ENCODE data around the gene RPL13A. TPM values are rescaled to one million over a fixed set of nuclear protein-coding genes. Genes with fewer than 3 reads are reported as not detected.
"Not testable (repeated sequence)": the region's sequence is repeated elsewhere in the genome, so short reads cannot be mapped to it uniquely, and the experiment has no call there.

The RPL13A gene
- total and polyA plus RNA-seq, 4 donors: 1,716 to 4,797 (median 2,674) TPM

GRCh38 chr19:49451430-49452181 lies 35.8 kb upstream of the RPL13A start, which contains the start of gene PIH1D1:
Gene PIH1D1 (minus strand): TSS chr19:49451814. CDS start chr19:49451574, 240 bp downstream.
- no peaks in the 10 kb centered on the region for H3K4me1 ChIP-seq (ENCODE audit: control insufficient read depth in 1 of 2, insufficient read depth in 2 of 2, low read length in 2 of 2)
- no peaks in the 10 kb centered on the region for H3K36me3 ChIP-seq (ENCODE audit: control insufficient read depth in 1 of 2, insufficient read depth in 2 of 2, low read length in 1 of 2)
- peak within 1 kb of the TSS; percentile 33 to 77 for H3K27ac ChIP-seq (ENCODE audit: low read depth in 1 of 2, low read length in 2 of 2)
- peak within 1 kb of the TSS; percentile 19 to 63 for H3K4me3 ChIP-seq (ENCODE audit: low read length in 2 of 2)
- intact Hi-C loops (cut with DNase I): loop anchor here in 1 of 2 donors (2.0 kb wide), 1 partner anchor 89 kb away; the partner anchor contains the start of genes DKKL1 and TEAD2
- no peaks in the 10 kb centered on the region for H3K27me3 ChIP-seq (ENCODE audit: control insufficient read depth in 1 of 2, insufficient read depth in 2 of 2, low read length in 1 of 2)
- 1% methylated on average over 42 of the region's 42 CpGs for WGBS, 2 donors
- DNase-seq: peak; percentile 97 to 98
- peak; percentile 86 for ATAC-seq (ENCODE audit: low FRiP score)
- H3K9me3 ChIP-seq (ENCODE audit: control insufficient read depth, low read length): no peaks in the 10 kb centered on the region

- Histone ChIP-seq H3K27ac (ENCODE audit: low read depth in 1 of 2, low read length in 2 of 2) (peak within 1 kb of the TSS; percentile 64 to 75), H3K4me1 (ENCODE audit: control insufficient read depth in 1 of 2, insufficient read depth in 2 of 2, low read length in 2 of 2) (no peaks in the 10 kb centered on the region), H3K4me3 (ENCODE audit: low read length in 2 of 2) (peak within 1 kb of the TSS; percentile 7 to 16), H3K36me3 (ENCODE audit: control insufficient read depth in 1 of 2, insufficient read depth in 2 of 2, low read length in 1 of 2) (no peaks in the 10 kb centered on the region), H3K27me3 (ENCODE audit: control insufficient read depth in 1 of 2, insufficient read depth in 2 of 2, low read length in 1 of 2) (no peaks in the 10 kb centered on the region), H3K9me3 (ENCODE audit: control insufficient read depth, low read length) (no peaks in the 10 kb centered on the region)
- DNase-seq: peak; percentile 99
- intact Hi-C loops (cut with DNase I): no loop called here
- WGBS, 2 donors: 0% methylated on average over 66 of the region's 66 CpGs
- ATAC-seq (ENCODE audit: low FRiP score): peak; percentile 97
These were observed 34.2 kb upstream of the RPL13A start, which contains the start of gene ALDH16A1 for GRCh38 chr19:49453013-49453756. Gene ALDH16A1 (plus strand): TSS chr19:49453225. CDS start chr19:49453332, 107 bp downstream.

GRCh38 chr19:49453757-49454240 lies 33.6 kb upstream of the RPL13A start:
- no peak for ATAC-seq (ENCODE audit: low FRiP score)
- WGBS, 2 donors: 37 to 41% methylated on average over 10 of the region's 10 CpGs
- no peaks in the 10 kb centered on the region for H3K36me3 ChIP-seq (ENCODE audit: control insufficient read depth in 1 of 2, insufficient read depth in 2 of 2, low read length in 1 of 2)
- no peaks in the 10 kb centered on the region for H3K27me3 ChIP-seq (ENCODE audit: control insufficient read depth in 1 of 2, insufficient read depth in 2 of 2, low read length in 1 of 2)
- intact Hi-C loops (cut with DNase I): no loop called here
- peak overlapping the region in 1 of 2 donors; percentile 7 for H3K4me3 ChIP-seq (ENCODE audit: low read length in 2 of 2)
- H3K4me1 ChIP-seq (ENCODE audit: control insufficient read depth in 1 of 2, insufficient read depth in 2 of 2, low read length in 2 of 2): no peaks in the 10 kb centered on the region
- DNase-seq: no peak
- H3K27ac ChIP-seq (ENCODE audit: low read depth in 1 of 2, low read length in 2 of 2): peak overlapping the region; percentile 64 to 75
- H3K9me3 ChIP-seq (ENCODE audit: control insufficient read depth, low read length): no peaks in the 10 kb centered on the region

- Histone ChIP-seq H3K36me3 (ENCODE audit: control insufficient read depth in 1 of 2, insufficient read depth in 2 of 2, low read length in 1 of 2) (no peaks in the 10 kb centered on the region), H3K9me3 (ENCODE audit: control insufficient read depth, low read length) (no peaks in the 10 kb centered on the region), H3K4me3 (ENCODE audit: low read length in 2 of 2) (no peak overlapping the region), H3K27me3 (ENCODE audit: control insufficient read depth in 1 of 2, insufficient read depth in 2 of 2, low read length in 1 of 2) (no peaks in the 10 kb centered on the region), H3K4me1 (ENCODE audit: control insufficient read depth in 1 of 2, insufficient read depth in 2 of 2, low read length in 2 of 2) (no peaks in the 10 kb centered on the region), H3K27ac (ENCODE audit: low read depth in 1 of 2, low read length in 2 of 2) (no peak overlapping the region)
- ATAC-seq (ENCODE audit: low FRiP score): no peak
- WGBS, 2 donors: 63 to 64% methylated on average over 5 of the region's 5 CpGs
- intact Hi-C loops (cut with DNase I): no loop called here
- no peak for DNase-seq
These were observed 31.6 kb upstream of the RPL13A start for GRCh38 chr19:49455773-49456172.

- Histone ChIP-seq H3K27me3 (ENCODE audit: control insufficient read depth in 1 of 2, insufficient read depth in 2 of 2, low read length in 1 of 2) (no peaks in the 10 kb centered on the region), H3K27ac (ENCODE audit: low read depth in 1 of 2, low read length in 2 of 2) (no peak overlapping the region), H3K36me3 (ENCODE audit: control insufficient read depth in 1 of 2, insufficient read depth in 2 of 2, low read length in 1 of 2) (no peaks in the 10 kb centered on the region), H3K9me3 (ENCODE audit: control insufficient read depth, low read length) (no peaks in the 10 kb centered on the region), H3K4me3 (ENCODE audit: low read length in 2 of 2) (no peak overlapping the region), H3K4me1 (ENCODE audit: control insufficient read depth in 1 of 2, insufficient read depth in 2 of 2, low read length in 2 of 2) (no peaks in the 10 kb centered on the region)
- ATAC-seq (ENCODE audit: low FRiP score) (no peak), DNase-seq (no peak)
- WGBS, 2 donors: 80 to 86% methylated on average over 5 of the region's 5 CpGs
- intact Hi-C loops (cut with DNase I): no loop called here
These were observed 31.1 kb upstream of the RPL13A start for GRCh38 chr19:49456326-49456725.

- H3K4me1 ChIP-seq (ENCODE audit: control insufficient read depth in 1 of 2, insufficient read depth in 2 of 2, low read length in 2 of 2): no peaks in the 10 kb centered on the region
- H3K27me3 ChIP-seq (ENCODE audit: control insufficient read depth in 1 of 2, insufficient read depth in 2 of 2, low read length in 1 of 2): no peaks in the 10 kb centered on the region
- DNase-seq (no peak), ATAC-seq (ENCODE audit: low FRiP score) (no peak)
- intact Hi-C loops (cut with DNase I): no loop called here
- H3K4me3 ChIP-seq (ENCODE audit: low read length in 2 of 2): no peak overlapping the region
- no peaks in the 10 kb centered on the region for H3K9me3 ChIP-seq (ENCODE audit: control insufficient read depth, low read length)
- no peak overlapping the region for H3K27ac ChIP-seq (ENCODE audit: low read depth in 1 of 2, low read length in 2 of 2)
- 92 to 94% methylated on average over 5 of the region's 5 CpGs for WGBS, 2 donors
- H3K36me3 ChIP-seq (ENCODE audit: control insufficient read depth in 1 of 2, insufficient read depth in 2 of 2, low read length in 1 of 2): no peaks in the 10 kb centered on the region
These were observed 28.9 kb upstream of the RPL13A start for GRCh38 chr19:49458567-49458903.

GRCh38 chr19:49459388-49459787 lies 28.0 kb upstream of the RPL13A start:
- H3K27me3 ChIP-seq (ENCODE audit: control insufficient read depth in 1 of 2, insufficient read depth in 2 of 2, low read length in 1 of 2): no peaks in the 10 kb centered on the region
- WGBS, 2 donors: 89 to 93% methylated on average over 12 of the region's 12 CpGs
- no peak for ATAC-seq (ENCODE audit: low FRiP score)
- H3K36me3 ChIP-seq (ENCODE audit: control insufficient read depth in 1 of 2, insufficient read depth in 2 of 2, low read length in 1 of 2): no peaks in the 10 kb centered on the region
- no peaks in the 10 kb centered on the region for H3K4me1 ChIP-seq (ENCODE audit: control insufficient read depth in 1 of 2, insufficient read depth in 2 of 2, low read length in 2 of 2)
- intact Hi-C loops (cut with DNase I): no loop called here
- H3K9me3 ChIP-seq (ENCODE audit: control insufficient read depth, low read length): no peaks in the 10 kb centered on the region
- H3K27ac ChIP-seq (ENCODE audit: low read depth in 1 of 2, low read length in 2 of 2): no peak overlapping the region
- no peak for DNase-seq
- H3K4me3 ChIP-seq (ENCODE audit: low read length in 2 of 2): no peak overlapping the region

- H3K9me3 ChIP-seq (ENCODE audit: control insufficient read depth, low read length); DNase-seq; H3K4me1 ChIP-seq (ENCODE audit: control insufficient read depth in 1 of 2, insufficient read depth in 2 of 2, low read length in 2 of 2); H3K27ac ChIP-seq (ENCODE audit: low read depth in 1 of 2, low read length in 2 of 2); ATAC-seq (ENCODE audit: low FRiP score); H3K4me3 ChIP-seq (ENCODE audit: low read length in 2 of 2); H3K36me3 ChIP-seq (ENCODE audit: control insufficient read depth in 1 of 2, insufficient read depth in 2 of 2, low read length in 1 of 2); H3K27me3 ChIP-seq (ENCODE audit: control insufficient read depth in 1 of 2, insufficient read depth in 2 of 2, low read length in 1 of 2); intact Hi-C loops (cut with DNase I): not testable (repeated sequence)
- 0% methylated on average over 1 of the region's 1 CpG; no CpG with 5 or more reads in 1 of the 2 donors for WGBS, 2 donors
These were observed 26.3 kb upstream of the RPL13A start for GRCh38 chr19:49461130-49461529.
